GM23338 (cell line): ENCODE data around the gene RNU5D-1. TPM values are rescaled to one million over a fixed set of nuclear protein-coding genes. Genes with fewer than 3 reads are reported as not detected.

Experiments
- ATAC-seq: fragments of 200-7000 bp; cut with Tn5 transposase; 3 replicates; pipeline ENCODE4 v1.9.1; 2020
- DNase-seq: peaks from one replicate; pipeline ENCODE4 v3.0.0-alpha.2; 2015; ENCODE audit warnings: low spot score
- H2AFZ ChIP-seq: fragments of 200-600 bp; sonication (generic); 2 replicates; pipeline ENCODE4 v1.8.0; 2016; ENCODE audit warnings: antibody characterized with exemption, mild to moderate bottlenecking, moderate library complexity
- H3F3A ChIP-seq: fragments of 200-600 bp; sonication (generic); replicated peaks from 2 replicates; pipeline ENCODE4 v1.8.0; 2017; ENCODE audit warnings: antibody characterized with exemption, mixed run types, low read depth
- H3K27ac ChIP-seq: fragments of 200-600 bp; sonication (generic); 2 replicates; pipeline ENCODE4 v1.6.1; 2016; ENCODE audit warnings: low read depth
- H3K27me3 ChIP-seq: fragments of 200-600 bp; sonication (generic); 2 replicates; pipeline ENCODE4 v1.8.0; 2016; ENCODE audit warnings: mild to moderate bottlenecking, mixed run types, moderate library complexity; ENCODE audit not compliant: insufficient read depth
- H3K36me3 ChIP-seq: fragments of 200-600 bp; sonication (generic); 2 replicates; pipeline ENCODE4 v1.8.0; 2016; ENCODE audit warnings: mild to moderate bottlenecking; ENCODE audit not compliant: insufficient read depth
- H3K4me1 ChIP-seq: fragments of 200-600 bp; sonication (generic); 2 replicates; pipeline ENCODE4 v1.8.0; 2016; ENCODE audit warnings: mild to moderate bottlenecking, moderate library complexity; ENCODE audit not compliant: insufficient read depth
- H3K4me2 ChIP-seq: fragments of 200-600 bp; sonication (generic); 2 replicates; pipeline ENCODE4 v1.7.1; 2017; ENCODE audit warnings: mixed run types
- H3K4me3 ChIP-seq: fragments of 200-600 bp; sonication (generic); 2 replicates; pipeline ENCODE4 v1.6.1; 2016; ENCODE audit warnings: mixed run types
- H3K79me2 ChIP-seq: fragments of 200-600 bp; sonication (generic); replicated peaks from 2 replicates; pipeline ENCODE4 v1.8.0; 2017; ENCODE audit warnings: mild to moderate bottlenecking; ENCODE audit not compliant: insufficient read depth
- H3K9me2 ChIP-seq: fragments of 200-600 bp; sonication (generic); 2 replicates; pipeline ENCODE4 v1.8.0; 2017; ENCODE audit not compliant: insufficient read depth
- H4K20me1 ChIP-seq: fragments of 200-600 bp; sonication (generic); replicated peaks from 2 replicates; pipeline ENCODE4 v1.8.0; 2017; ENCODE audit warnings: mild to moderate bottlenecking; ENCODE audit not compliant: insufficient read depth
- H3K27ac Mint-ChIP-seq: 2 replicates; pipeline ENCODE4 v1.8.0; 2020; ENCODE audit warnings: inconsistent platforms, mild to moderate bottlenecking, moderate library complexity, mixed read lengths
- H3K27me3 Mint-ChIP-seq: 3 replicates; pipeline ENCODE4 v1.8.0; 2022; ENCODE audit warnings: low read depth, mild to moderate bottlenecking, moderate library complexity, mixed read lengths, inconsistent platforms; ENCODE audit not compliant: insufficient read depth, poor library complexity
- H3K36me3 Mint-ChIP-seq: 3 replicates; pipeline ENCODE4 v1.8.0; 2021; ENCODE audit warnings: low read depth, mild to moderate bottlenecking, inconsistent platforms, moderate library complexity, mixed read lengths
- H3K4me1 Mint-ChIP-seq: 3 replicates; pipeline ENCODE4 v1.8.0; 2020; ENCODE audit warnings: mild to moderate bottlenecking, inconsistent platforms, mixed read lengths
- H3K4me3 Mint-ChIP-seq: 3 replicates; pipeline ENCODE4 v1.8.0; 2021; ENCODE audit warnings: moderate library complexity, mild to moderate bottlenecking, inconsistent platforms, mixed read lengths
- H3K9me3 Mint-ChIP-seq: 3 replicates; pipeline ENCODE4 v1.8.0; 2020; ENCODE audit warnings: moderate library complexity, mild to moderate bottlenecking, inconsistent platforms, mixed read lengths
- CREB1 ChIP-seq: fragments of 250-450 bp; sonication (Bioruptor Pico); IDR thresholded peaks from 2 replicates; pipeline ENCODE4 v1.5.0; 2020; ENCODE audit warnings: low read depth, mild to moderate bottlenecking, moderate library complexity
- EZH2 ChIP-seq: fragments of 200-600 bp; sonication (generic); IDR thresholded peaks from one replicate; pipeline ENCODE4 v1.8.0; 2017; ENCODE audit warnings: antibody characterized with exemption, mild to moderate bottlenecking, low read depth; ENCODE audit not compliant: unreplicated experiment
- EZH2phosphoT487 ChIP-seq: fragments of 200-600 bp; sonication (generic); IDR thresholded peaks from one replicate; pipeline ENCODE4 v1.8.1; 2018; ENCODE audit warnings: antibody characterized with exemption; ENCODE audit not compliant: unreplicated experiment
- JUNB ChIP-seq: IDR thresholded peaks from one replicate; pipeline ENCODE4 v1.6.1; 2016; ENCODE audit warnings: antibody characterized with exemption; ENCODE audit not compliant: unreplicated experiment
- NANOG ChIP-seq: IDR thresholded peaks from 2 replicates; pipeline ENCODE4 v1.6.1; 2016; ENCODE audit warnings: antibody characterized with exemption, borderline replicate concordance
- POLR2AphosphoS5 ChIP-seq: IDR thresholded peaks from 2 replicates; pipeline ENCODE4 v1.6.1; 2016; ENCODE audit warnings: antibody characterized with exemption, low read depth
- STAT1 ChIP-seq: IDR thresholded peaks from one replicate; pipeline ENCODE4 v1.6.1; 2016; ENCODE audit warnings: antibody characterized with exemption; ENCODE audit not compliant: unreplicated experiment
- ZNF114 ChIP-seq: fragments of 250-450 bp; sonication (Bioruptor Pico); IDR thresholded peaks from 2 replicates; pipeline ENCODE4 v1.5.0; 2020; ENCODE audit warnings: mild to moderate bottlenecking, moderate library complexity
- ZNF331 ChIP-seq: fragments of 250-450 bp; sonication (Bioruptor Pico); IDR thresholded peaks from 2 replicates; pipeline ENCODE4 v1.5.0; 2020; ENCODE audit warnings: low read depth, mild to moderate bottlenecking, moderate library complexity
- polyA plus RNA-seq: library from polyadenylated mRNA; unstranded; fragments of >200 nt; fragmentation: Nextera tagmentation; extraction: Ambion mirVana; gene quantifications from 2 replicates; pipeline ENCODE4 v1.2.1, GENCODE V29; 2016
- total RNA-seq: library from RNA; depleted of rRNA; stranded (reverse); fragments of >200 nt; shearing (Covaris generic); gene quantifications from 2 replicates; pipeline ENCODE4 v1.2.3, GENCODE V29; 2014
- TF ChIP-seq, protein P1 (sequence below): IDR thresholded peaks from 2 replicates; pipeline ENCODE4 v1.6.1; 2016; ENCODE audit warnings: antibody characterized with exemption
- TF ChIP-seq, protein P2 (sequence below): fragments of 250-450 bp; sonication (Bioruptor Pico); IDR thresholded peaks from 2 replicates; pipeline ENCODE4 v1.5.0; 2020; ENCODE audit warnings: mild to moderate bottlenecking, moderate library complexity
- TF ChIP-seq, protein P3 (sequence below): IDR thresholded peaks from one replicate; pipeline ENCODE4 v1.6.1; 2018; ENCODE audit warnings: antibody characterized with exemption; ENCODE audit not compliant: unreplicated experiment
- TF ChIP-seq, protein P4 (sequence below), 2 experiments: fragments of 200-600 bp in 1 of 2; sonication (generic) in 1 of 2; conservative IDR thresholded peaks; 2 replicates each; pipeline versions ENCODE4 v1.5.1 to v1.6.1; 2016 to 2017; ENCODE audit warnings: antibody characterized with exemption in 2 of 2, low read depth in 2 of 2, mild to moderate bottlenecking in 2 of 2, moderate library complexity in 1 of 2

The RNU5D-1 gene
- total and polyA plus RNA-seq, 2 experiments from 2014 or later: not detected

GRCh38 chr1:44718091-44718490 lies 12.9 kb downstream of the RNU5D-1 start:
- Mint-ChIP-seq H3K9me3 (no peaks in the 10 kb centered on the region; the same call in 2 of the 3 replicates), H3K36me3 (no peaks in the 10 kb centered on the region), H3K27ac (no peak overlapping the region), H3K27me3 (peaks cover 10% of the 10 kb centered on the region), H3K4me1 (no peaks in the 10 kb centered on the region; the same call in 2 of the 3 replicates), H3K4me3 (no peak overlapping the region)
- ATAC-seq (no peak), DNase-seq (no peak)
- Histone ChIP-seq H3K4me2 (no peak overlapping the region), H3K36me3 (no peaks in the 10 kb centered on the region), H3K27me3 (no peaks in the 10 kb centered on the region), H2AFZ (no peak overlapping the region), H3K4me3 (no peak overlapping the region), H3K9me2 (no peaks in the 10 kb centered on the region), H3K27ac (no peak overlapping the region), H3K4me1 (no peaks in the 10 kb centered on the region), H3F3A (0 out of 2 replicates have a peak, but pooled peaks cover 3% of the 10 kb centered on the region), H4K20me1 (no peaks in the 10 kb centered on the region), H3K79me2 (no peaks in the 10 kb centered on the region)
- TF ChIP-seq, protein P1, sequence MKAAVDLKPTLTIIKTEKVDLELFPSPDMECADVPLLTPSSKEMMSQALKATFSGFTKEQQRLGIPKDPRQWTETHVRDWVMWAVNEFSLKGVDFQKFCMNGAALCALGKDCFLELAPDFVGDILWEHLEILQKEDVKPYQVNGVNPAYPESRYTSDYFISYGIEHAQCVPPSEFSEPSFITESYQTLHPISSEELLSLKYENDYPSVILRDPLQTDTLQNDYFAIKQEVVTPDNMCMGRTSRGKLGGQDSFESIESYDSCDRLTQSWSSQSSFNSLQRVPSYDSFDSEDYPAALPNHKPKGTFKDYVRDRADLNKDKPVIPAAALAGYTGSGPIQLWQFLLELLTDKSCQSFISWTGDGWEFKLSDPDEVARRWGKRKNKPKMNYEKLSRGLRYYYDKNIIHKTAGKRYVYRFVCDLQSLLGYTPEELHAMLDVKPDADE: no peak
- TF ChIP-seq ZNF331 (CRISPR knock-in tag): no peak
- TF ChIP-seq CREB1: no peak
- TF ChIP-seq, protein P2, sequence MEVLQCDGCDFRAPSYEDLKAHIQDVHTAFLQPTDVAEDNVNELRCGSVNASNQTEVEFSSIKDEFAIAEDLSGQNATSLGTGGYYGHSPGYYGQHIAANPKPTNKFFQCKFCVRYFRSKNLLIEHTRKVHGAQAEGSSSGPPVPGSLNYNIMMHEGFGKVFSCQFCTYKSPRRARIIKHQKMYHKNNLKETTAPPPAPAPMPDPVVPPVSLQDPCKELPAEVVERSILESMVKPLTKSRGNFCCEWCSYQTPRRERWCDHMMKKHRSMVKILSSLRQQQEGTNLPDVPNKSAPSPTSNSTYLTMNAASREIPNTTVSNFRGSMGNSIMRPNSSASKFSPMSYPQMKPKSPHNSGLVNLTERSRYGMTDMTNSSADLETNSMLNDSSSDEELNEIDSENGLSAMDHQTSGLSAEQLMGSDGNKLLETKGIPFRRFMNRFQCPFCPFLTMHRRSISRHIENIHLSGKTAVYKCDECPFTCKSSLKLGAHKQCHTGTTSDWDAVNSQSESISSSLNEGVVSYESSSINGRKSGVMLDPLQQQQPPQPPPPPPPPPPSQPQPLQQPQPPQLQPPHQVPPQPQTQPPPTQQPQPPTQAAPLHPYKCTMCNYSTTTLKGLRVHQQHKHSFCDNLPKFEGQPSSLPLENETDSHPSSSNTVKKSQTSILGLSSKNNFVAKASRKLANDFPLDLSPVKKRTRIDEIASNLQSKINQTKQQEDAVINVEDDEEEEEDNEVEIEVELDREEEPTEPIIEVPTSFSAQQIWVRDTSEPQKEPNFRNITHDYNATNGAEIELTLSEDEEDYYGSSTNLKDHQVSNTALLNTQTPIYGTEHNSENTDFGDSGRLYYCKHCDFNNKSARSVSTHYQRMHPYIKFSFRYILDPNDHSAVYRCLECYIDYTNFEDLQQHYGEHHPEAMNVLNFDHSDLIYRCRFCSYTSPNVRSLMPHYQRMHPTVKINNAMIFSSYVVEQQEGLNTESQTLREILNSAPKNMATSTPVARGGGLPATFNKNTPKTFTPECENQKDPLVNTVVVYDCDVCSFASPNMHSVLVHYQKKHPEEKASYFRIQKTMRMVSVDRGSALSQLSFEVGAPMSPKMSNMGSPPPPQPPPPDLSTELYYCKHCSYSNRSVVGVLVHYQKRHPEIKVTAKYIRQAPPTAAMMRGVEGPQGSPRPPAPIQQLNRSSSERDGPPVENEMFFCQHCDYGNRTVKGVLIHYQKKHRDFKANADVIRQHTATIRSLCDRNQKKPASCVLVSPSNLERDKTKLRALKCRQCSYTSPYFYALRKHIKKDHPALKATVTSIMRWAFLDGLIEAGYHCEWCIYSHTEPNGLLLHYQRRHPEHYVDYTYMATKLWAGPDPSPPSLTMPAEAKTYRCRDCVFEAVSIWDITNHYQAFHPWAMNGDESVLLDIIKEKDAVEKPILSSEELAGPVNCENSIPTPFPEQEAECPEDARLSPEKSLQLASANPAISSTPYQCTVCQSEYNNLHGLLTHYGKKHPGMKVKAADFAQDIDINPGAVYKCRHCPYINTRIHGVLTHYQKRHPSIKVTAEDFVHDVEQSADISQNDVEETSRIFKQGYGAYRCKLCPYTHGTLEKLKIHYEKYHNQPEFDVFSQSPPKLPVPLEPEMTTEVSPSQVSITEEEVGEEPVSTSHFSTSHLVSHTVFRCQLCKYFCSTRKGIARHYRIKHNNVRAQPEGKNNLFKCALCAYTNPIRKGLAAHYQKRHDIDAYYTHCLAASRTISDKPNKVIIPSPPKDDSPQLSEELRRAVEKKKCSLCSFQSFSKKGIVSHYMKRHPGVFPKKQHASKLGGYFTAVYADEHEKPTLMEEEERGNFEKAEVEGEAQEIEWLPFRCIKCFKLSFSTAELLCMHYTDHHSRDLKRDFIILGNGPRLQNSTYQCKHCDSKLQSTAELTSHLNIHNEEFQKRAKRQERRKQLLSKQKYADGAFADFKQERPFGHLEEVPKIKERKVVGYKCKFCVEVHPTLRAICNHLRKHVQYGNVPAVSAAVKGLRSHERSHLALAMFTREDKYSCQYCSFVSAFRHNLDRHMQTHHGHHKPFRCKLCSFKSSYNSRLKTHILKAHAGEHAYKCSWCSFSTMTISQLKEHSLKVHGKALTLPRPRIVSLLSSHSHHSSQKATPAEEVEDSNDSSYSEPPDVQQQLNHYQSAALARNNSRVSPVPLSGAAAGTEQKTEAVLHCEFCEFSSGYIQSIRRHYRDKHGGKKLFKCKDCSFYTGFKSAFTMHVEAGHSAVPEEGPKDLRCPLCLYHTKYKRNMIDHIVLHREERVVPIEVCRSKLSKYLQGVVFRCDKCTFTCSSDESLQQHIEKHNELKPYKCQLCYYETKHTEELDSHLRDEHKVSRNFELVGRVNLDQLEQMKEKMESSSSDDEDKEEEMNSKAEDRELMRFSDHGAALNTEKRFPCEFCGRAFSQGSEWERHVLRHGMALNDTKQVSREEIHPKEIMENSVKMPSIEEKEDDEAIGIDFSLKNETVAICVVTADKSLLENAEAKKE: no peak
- TF ChIP-seq, protein P3, sequence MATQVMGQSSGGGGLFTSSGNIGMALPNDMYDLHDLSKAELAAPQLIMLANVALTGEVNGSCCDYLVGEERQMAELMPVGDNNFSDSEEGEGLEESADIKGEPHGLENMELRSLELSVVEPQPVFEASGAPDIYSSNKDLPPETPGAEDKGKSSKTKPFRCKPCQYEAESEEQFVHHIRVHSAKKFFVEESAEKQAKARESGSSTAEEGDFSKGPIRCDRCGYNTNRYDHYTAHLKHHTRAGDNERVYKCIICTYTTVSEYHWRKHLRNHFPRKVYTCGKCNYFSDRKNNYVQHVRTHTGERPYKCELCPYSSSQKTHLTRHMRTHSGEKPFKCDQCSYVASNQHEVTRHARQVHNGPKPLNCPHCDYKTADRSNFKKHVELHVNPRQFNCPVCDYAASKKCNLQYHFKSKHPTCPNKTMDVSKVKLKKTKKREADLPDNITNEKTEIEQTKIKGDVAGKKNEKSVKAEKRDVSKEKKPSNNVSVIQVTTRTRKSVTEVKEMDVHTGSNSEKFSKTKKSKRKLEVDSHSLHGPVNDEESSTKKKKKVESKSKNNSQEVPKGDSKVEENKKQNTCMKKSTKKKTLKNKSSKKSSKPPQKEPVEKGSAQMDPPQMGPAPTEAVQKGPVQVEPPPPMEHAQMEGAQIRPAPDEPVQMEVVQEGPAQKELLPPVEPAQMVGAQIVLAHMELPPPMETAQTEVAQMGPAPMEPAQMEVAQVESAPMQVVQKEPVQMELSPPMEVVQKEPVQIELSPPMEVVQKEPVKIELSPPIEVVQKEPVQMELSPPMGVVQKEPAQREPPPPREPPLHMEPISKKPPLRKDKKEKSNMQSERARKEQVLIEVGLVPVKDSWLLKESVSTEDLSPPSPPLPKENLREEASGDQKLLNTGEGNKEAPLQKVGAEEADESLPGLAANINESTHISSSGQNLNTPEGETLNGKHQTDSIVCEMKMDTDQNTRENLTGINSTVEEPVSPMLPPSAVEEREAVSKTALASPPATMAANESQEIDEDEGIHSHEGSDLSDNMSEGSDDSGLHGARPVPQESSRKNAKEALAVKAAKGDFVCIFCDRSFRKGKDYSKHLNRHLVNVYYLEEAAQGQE: no peak
- TF ChIP-seq, protein P4, sequence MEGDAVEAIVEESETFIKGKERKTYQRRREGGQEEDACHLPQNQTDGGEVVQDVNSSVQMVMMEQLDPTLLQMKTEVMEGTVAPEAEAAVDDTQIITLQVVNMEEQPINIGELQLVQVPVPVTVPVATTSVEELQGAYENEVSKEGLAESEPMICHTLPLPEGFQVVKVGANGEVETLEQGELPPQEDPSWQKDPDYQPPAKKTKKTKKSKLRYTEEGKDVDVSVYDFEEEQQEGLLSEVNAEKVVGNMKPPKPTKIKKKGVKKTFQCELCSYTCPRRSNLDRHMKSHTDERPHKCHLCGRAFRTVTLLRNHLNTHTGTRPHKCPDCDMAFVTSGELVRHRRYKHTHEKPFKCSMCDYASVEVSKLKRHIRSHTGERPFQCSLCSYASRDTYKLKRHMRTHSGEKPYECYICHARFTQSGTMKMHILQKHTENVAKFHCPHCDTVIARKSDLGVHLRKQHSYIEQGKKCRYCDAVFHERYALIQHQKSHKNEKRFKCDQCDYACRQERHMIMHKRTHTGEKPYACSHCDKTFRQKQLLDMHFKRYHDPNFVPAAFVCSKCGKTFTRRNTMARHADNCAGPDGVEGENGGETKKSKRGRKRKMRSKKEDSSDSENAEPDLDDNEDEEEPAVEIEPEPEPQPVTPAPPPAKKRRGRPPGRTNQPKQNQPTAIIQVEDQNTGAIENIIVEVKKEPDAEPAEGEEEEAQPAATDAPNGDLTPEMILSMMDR (conservative IDR thresholded peaks at IDR 0.05; ENCODE audit: low read depth in 2 of 2): no peak
- no peak for TF ChIP-seq EZH2phosphoT487
- no peak for TF ChIP-seq JUNB
- no peak for TF ChIP-seq POLR2AphosphoS5
- no peak for TF ChIP-seq STAT1
- TF ChIP-seq ZNF114: no peak
- TF ChIP-seq NANOG: no peak
- no peak for TF ChIP-seq EZH2
